IPS-18c (cell line): ENCODE results near the gene PRKCZ.

Experiments
- H3K4me3 ChIP-seq: 2 replicates; pipeline ENCODE4 v1.7.0; 2013; ENCODE audit warnings: low read depth, mild to moderate bottlenecking, low read length, moderate library complexity; ENCODE audit not compliant: insufficient read depth
- H3K9me3 ChIP-seq: one replicate; pipeline ENCODE4 v1.6.1; 2013; ENCODE audit warnings: mild to moderate bottlenecking, low read length, moderate library complexity; ENCODE audit not compliant: control insufficient read depth, insufficient read depth

PRKCZ gene

GRCh38 chr1:2193514-2194281 lies 143.5 kb downstream of the PRKCZ start:
- H3K4me3 ChIP-seq, result peak overlapping the region; percentile 57
- H3K9me3 ChIP-seq, result no peaks in the 10 kb centered on the region

GRCh38 chr1:2194319-2194897 lies 144.2 kb downstream of the PRKCZ start, which contains the start of gene FAAP20:
Gene FAAP20, minus strand, starts transcription at chr1:2194772. Its CDS starts 23 bp downstream, at chr1:2194749.
- peak within 1 kb of the TSS; percentile 71 for H3K4me3 ChIP-seq
- H3K9me3 ChIP-seq, result no peaks in the 10 kb centered on the region

GRCh38 chr1:2194898-2195673 lies 144.9 kb downstream of the PRKCZ start:
- H3K9me3 ChIP-seq, result no peaks in the 10 kb centered on the region
- H3K4me3 ChIP-seq, result peak overlapping the region; percentile 71

GRCh38 chr1:2195785-2196184 lies 145.6 kb downstream of the PRKCZ start:
- Histone ChIP-seq H3K4me3 (no peak overlapping the region), H3K9me3 (no peaks in the 10 kb centered on the region)

- no peaks in the 10 kb centered on the region for H3K9me3 ChIP-seq
- H3K4me3 ChIP-seq, result no peak overlapping the region
These were observed 146.9 kb downstream of the PRKCZ start for GRCh38 chr1:2196901-2197638.

GRCh38 chr1:2197707-2198165 lies 147.5 kb downstream of the PRKCZ start:
- no peaks in the 10 kb centered on the region for H3K9me3 ChIP-seq
- no peak overlapping the region for H3K4me3 ChIP-seq

GRCh38 chr1:2198571-2198970 lies 148.4 kb downstream of the PRKCZ start:
- Histone ChIP-seq H3K9me3 (no peaks in the 10 kb centered on the region), H3K4me3 (no peak overlapping the region)

GRCh38 chr1:2199042-2199810 lies 149.0 kb downstream of the PRKCZ start:
- Histone ChIP-seq H3K9me3 (no peaks in the 10 kb centered on the region), H3K4me3 (peak overlapping the region; percentile 40)

- H3K9me3 ChIP-seq, result no peaks in the 10 kb centered on the region
- H3K4me3 ChIP-seq, result no peak overlapping the region
These were observed 150.2 kb downstream of the PRKCZ start for GRCh38 chr1:2200308-2200943.

- no peaks in the 10 kb centered on the region for H3K9me3 ChIP-seq
- H3K4me3 ChIP-seq, result no peak overlapping the region
These were observed 150.9 kb downstream of the PRKCZ start for GRCh38 chr1:2201062-2201461.

- H3K4me3 ChIP-seq, result no peak overlapping the region
These were observed 151.9 kb downstream of the PRKCZ start for GRCh38 chr1:2202008-2202575.

GRCh38 chr1:2202843-2203601 lies 152.8 kb downstream of the PRKCZ start:
- H3K9me3 ChIP-seq, result no peaks in the 10 kb centered on the region
- H3K4me3 ChIP-seq, result no peak overlapping the region

More at GRCh38 chr1:2202008-2202575, 151.9 kb downstream of the PRKCZ start:
- no peaks in the 10 kb centered on the region for H3K9me3 ChIP-seq

- Histone ChIP-seq H3K4me3 (peak overlapping the region; percentile 51), H3K9me3 (no peaks in the 10 kb centered on the region)
These were observed 153.6 kb downstream of the PRKCZ start for GRCh38 chr1:2203671-2204414.

GRCh38 chr1:2204415-2205190 lies 154.4 kb downstream of the PRKCZ start:
- H3K9me3 ChIP-seq, result no peaks in the 10 kb centered on the region
- peak overlapping the region; percentile 51 for H3K4me3 ChIP-seq
